HG03469 (cell line): ENCODE results near the gene ELMOD3.
"Not testable (repeated sequence)": the region's sequence is repeated elsewhere in the genome, so short reads cannot be mapped to it uniquely, and the experiment has no call there.

ENCODE experiments used
- ATAC-seq: cut with Tn5 transposase; IDR thresholded peaks from one replicate; pipeline ENCODE4 v1.9.1; 2021; ENCODE audit warnings: mild to moderate bottlenecking, moderate library complexity, moderate number of reproducible peaks; ENCODE audit not compliant: unreplicated experiment

Gene ELMOD3

GRCh38 chr2:85354286-85355072 lies at the start of gene ELMOD3, which contains the start of gene RETSAT:
Gene ELMOD3 (plus strand): TSS chr2:85354769. CDS start chr2:85357199, 2,430 bp downstream.
Gene RETSAT (minus strand): TSS chr2:85354528. CDS start chr2:85354507, 21 bp downstream.
- peak; percentile 93 for ATAC-seq

DNA sequence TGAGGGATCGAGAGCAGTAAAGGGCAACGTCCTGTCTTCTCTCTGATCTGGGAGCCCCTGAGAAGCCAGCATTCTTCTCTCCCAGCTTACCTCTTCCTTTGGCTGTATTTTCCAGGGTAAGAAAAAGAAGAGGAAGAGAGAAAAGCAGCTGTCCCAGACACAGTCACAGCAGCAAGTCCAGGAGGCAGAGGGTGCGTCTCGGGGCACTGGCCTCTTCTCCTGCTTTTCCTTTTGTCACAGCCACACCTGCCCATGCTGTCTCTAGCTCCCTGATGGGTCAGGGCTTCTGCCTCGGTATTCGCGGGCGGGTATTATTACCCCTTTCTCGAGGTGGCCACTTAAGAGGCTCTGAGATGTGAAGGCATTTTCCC lies 47.1 kb upstream of the ELMOD3 start:
- no peak for ATAC-seq

DNA sequence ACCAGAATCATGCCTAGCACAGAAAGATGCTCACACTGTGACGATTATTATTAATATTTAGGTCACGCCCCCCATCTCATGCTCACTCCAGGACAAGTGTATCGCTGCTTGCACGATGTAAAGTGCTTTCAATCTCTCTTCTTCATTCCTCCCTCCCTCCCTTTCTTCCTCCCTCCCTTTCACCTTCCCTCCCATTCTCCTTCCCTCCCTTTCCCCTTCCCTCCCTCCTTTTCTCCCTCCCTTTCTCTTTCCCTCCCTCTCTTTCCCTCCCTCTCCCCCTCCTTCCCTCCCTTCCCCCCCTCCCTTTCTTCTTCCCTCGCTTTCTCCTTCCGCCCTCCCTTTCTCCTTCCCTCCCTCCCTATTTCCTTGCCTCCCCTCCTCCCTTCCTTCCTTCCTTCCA lies 46.4 kb upstream of the ELMOD3 start:
- ATAC-seq = no peak

GRCh38 chr2:85308896-85309555 lies 45.5 kb upstream of the ELMOD3 start:
- ATAC-seq = no peak

DNA sequence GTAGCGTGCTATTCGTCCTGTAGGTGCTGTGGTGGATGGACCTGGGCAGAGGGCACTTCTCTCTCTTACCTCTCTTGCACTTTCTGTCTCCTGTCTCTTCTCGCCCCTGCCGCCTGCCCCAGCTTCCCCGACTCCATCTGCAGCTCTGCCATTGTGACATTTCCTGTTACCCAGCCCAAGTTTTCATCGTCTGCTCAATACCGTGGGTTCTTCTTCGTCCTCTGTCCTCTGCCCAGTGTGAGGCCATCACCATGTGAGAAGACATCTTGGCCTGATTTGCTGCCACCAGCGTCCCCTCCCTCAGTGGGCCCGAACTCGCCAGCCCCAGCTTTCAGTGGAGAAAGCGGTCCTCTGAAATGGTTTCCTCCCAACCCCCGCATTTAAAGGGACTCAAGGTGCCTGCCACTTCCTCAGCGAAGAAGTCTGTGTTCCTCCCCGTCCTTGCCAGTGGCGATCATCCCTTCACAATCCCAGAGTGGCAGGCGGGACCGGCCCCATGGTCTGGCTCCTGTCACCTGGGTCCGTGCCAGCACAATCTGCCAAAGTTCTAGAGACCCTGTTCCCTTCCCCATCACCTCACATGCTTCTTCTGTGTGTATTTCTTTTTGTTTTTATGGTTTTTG lies 44.8 kb upstream of the ELMOD3 start:
- ATAC-seq = no peak

GRCh38 chr2:85310330-85310729 lies 44.2 kb upstream of the ELMOD3 start:
- ATAC-seq = peak; percentile 37

DNA sequence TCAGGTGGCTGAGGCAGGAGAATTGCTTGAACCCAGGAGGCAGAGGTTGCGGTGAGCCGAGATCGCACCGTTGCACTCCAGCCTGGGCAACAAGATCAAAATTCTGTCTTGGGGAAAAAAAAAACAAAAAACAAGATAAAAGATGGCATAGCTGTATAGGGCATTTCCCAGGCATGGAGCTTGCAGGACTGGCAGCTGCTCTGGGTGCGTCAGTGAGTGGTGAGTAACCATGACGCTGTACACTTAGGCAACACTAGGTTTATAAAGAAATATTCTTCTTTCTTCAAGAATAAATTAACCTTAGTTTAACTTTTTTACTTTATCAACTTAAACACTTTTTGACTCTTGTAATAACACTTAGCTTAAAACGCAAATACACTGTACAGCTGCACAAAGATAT lies 42.2 kb upstream of the ELMOD3 start:
- ATAC-seq = no peak

- no peak for ATAC-seq
Observed at GRCh38 chr2:85314884-85315242, 39.7 kb upstream of the ELMOD3 start.

DNA sequence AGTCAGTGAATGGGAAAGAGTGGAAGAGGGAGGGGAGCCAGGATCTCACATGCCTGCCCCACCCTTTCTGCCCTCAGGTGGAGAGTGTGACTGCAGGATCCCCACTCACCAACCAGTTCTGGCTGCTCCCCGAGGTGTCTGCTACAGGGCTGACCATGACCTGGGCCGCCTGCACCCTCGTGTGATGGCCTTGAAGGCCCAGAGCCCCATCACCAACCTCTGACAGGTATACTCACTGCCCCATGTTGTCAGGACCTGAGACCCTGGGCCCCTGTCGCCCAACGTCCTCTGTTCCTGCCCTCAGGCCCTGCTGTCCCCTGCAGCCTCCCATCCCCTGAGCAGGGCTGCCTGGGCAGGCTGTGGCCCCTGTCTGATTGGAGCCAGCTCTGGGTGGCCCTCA lies 38.6 kb upstream of the ELMOD3 start:
- ATAC-seq = not testable (repeated sequence)

GRCh38 chr2:85318222-85319074 lies 36.1 kb upstream of the ELMOD3 start:
- no peak for ATAC-seq

- no peak for ATAC-seq
Observed at GRCh38 chr2:85319796-85320195, 34.8 kb upstream of the ELMOD3 start.

- no peak for ATAC-seq
Observed at GRCh38 chr2:85323351-85323987, 31.1 kb upstream of the ELMOD3 start.

GRCh38 chr2:85323988-85324367 lies 30.6 kb upstream of the ELMOD3 start:
- not testable (repeated sequence) for ATAC-seq

DNA sequence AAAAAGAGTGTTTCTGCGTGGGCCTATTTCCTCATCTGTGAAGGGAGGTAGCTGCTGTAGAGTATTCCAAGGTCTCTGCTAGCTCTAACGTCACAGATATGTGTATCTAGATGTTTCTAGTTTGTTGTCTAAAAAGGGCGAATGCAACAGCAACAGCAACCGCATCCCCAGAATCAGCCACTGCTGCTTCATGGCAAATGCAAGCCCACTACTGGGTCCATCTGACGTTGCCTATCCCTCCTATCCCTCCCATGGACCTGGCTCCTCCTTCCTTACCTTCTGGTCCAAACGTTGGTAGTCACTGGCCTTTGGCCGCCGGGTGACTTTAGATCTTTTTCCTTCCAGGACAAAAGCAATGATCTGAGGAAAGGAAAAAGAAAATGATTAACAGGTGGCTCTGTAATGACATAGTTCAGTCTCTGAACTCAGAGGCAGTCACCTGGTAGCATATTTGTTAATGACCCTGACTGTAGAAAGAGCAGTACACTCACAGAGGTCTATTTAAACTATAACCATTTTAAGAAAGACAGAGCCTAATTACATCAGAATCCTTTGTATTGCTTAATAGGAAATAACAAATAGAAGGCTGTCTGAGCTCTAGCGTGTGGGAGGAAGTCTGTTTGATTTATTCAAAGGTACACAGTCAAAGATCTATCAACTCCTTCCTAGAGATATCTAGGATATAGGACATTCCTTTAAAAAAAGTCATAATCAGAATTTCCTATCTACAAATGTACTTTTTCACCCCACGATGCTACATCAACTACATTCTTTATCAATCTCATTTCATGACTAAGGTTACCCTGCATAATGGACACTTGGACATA lies 29.7 kb upstream of the ELMOD3 start:
- ATAC-seq = no peak

DNA sequence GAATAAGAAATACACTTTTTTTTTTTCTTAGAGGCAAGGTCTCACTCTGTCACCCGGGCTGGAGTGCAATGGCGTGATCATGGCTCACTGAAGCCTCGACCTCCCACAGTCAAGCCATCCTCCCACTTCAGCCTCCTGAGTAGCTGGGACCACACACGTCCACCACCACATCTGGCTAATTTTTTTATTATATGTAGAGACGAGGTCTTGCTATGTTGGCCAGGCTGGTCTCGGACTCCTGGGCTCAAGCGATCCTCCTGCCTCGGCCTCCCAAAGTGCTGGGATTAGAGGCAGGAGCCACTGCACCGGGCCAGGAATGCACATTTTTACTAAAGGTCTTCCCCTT lies 29.1 kb upstream of the ELMOD3 start:
- no peak for ATAC-seq

- no peak for ATAC-seq
Observed at GRCh38 chr2:85326406-85327159, 28.0 kb upstream of the ELMOD3 start.

DNA sequence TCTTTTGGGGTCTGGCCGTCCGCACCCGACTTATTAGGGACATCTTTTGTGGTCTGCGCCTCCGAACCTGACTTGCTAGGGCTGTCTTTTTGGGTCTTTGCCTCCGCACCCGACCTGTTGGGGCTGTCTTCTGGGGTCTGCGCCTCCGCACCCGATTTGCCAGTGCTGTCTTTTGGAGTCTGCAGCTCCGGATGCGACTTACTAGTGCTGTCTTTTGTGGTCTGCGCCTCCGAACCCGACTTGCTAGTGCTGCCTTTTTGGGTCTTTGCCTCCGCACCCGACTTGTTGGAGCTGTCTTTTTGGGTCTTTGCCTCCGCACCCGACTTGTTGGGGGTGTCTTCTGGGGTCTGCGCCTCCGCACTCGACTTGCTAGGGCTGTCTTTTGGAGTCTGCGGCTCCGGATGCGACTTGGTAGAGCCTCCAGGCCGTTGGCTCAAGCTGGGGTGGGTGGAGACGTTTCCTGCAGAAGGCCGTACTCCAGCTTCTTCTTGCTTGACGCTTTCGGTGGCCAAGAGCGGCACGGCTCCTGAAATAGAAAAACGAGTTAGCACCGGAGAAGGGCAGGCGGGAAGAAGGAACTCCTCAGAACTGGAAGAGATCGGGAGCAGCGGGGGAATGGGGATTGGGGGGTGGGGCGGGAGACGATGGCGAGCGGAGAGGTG lies 27.3 kb upstream of the ELMOD3 start:
- ATAC-seq = no peak

DNA sequence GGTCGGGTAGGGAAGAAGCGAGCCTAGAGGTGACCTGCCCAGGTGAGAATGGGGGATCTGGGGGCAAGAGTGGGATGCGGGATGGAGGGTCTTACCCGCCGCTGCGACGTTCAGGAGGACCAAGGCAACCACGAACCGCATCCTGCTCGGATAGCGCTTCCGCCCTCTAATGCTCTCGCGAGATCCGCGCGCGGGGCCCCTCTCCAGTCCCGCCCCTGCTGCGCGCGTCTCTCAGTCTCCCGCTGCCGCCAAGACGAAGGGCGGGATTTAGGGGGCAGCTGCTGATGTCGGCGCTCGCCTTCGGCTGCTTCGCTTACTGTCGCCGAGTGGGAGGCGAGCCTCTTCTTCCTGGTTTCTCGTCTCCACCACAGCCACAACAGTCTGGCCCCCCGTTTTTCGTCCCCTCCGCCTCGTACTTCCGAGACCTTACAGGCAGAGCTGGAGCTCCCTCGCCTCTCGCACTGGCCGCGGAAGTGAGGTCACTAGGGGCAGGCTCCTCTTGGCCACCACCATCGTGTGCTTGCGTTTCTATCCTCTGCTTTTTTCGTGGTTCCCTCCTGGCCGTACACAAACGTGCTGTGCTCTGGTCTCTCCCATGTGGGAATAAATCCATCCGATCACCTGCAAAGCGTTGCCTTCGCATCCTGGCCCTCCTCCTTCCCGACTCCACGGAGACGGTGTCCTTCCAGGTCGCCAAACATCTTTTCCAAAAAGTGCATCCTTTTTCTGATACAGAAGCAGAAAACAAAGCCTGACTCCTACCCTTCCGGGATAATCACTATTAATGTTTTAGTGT lies 26.5 kb upstream of the ELMOD3 start, which contains the start of gene TGOLN2:
Gene TGOLN2, minus strand, starts transcription at position 168 of the 796 bp plus-strand sequence. Its CDS starts 27 bp downstream, at position 141.
- peak; percentile 76 for ATAC-seq
